H1 (cell line): ENCODE measurements around the gene SEC23IP. TPM values are rescaled to one million over a fixed set of nuclear protein-coding genes. Genes with fewer than 3 reads are reported as not detected.

Experiments
- CTCF ChIA-PET: fragments of 300-600 bp; sonication (Branson Sonifier 250); formaldehyde crosslinking; loops from one replicate; lab custom pipeline; 2021; ENCODE audit not compliant: partially characterized antibody; lab: Charles Lee
- POLR2A ChIA-PET: fragments of 300-600 bp; sonication (Branson Sonifier 250); formaldehyde crosslinking; loops from one replicate; lab custom pipeline; 2021; ENCODE audit warnings: inconsistent platforms; ENCODE audit not compliant: partially characterized antibody; lab: Charles Lee
- DNase-seq, 2 experiments: peaks; one replicate each; pipeline versions ENCODE4 v3.0.0 to v3.0.0-alpha.2; 2010 to 2022; ENCODE audit warnings: low spot score in 2 of 2, low read depth in 1 of 2, mixed read lengths in 1 of 2
- FAIRE-seq: peaks from 2 replicates; lab custom pipeline; 2011; peaks lifted over from hg19 to GRCh38; lab: Jason Lieb, UNC
- H2AFZ ChIP-seq: 2 replicates; pipeline ENCODE4 v1.8.1; 2012; ENCODE audit warnings: low read length, inconsistent platforms
- H2AK5ac ChIP-seq: 2 replicates; pipeline ENCODE4 v1.6.1; 2013; ENCODE audit warnings: low read depth, low read length
- H2BK120ac ChIP-seq: replicated peaks from 2 replicates; pipeline ENCODE3; 2013; ENCODE audit warnings: low read depth, low read length, inconsistent platforms
- H2BK12ac ChIP-seq: 2 replicates; pipeline ENCODE4 v1.6.1; 2013; ENCODE audit warnings: low read depth, low read length
- H2BK15ac ChIP-seq: 2 replicates; pipeline ENCODE4 v1.6.1; 2013; ENCODE audit warnings: low read length
- H2BK20ac ChIP-seq: 2 replicates; pipeline ENCODE4 v1.6.1; 2013; ENCODE audit warnings: low read length
- H2BK5ac ChIP-seq: 2 replicates; pipeline ENCODE4 v1.6.1; 2013; ENCODE audit warnings: low read depth, low read length
- H3K14ac ChIP-seq: 2 replicates; pipeline ENCODE4 v1.6.1; 2013; ENCODE audit warnings: inconsistent platforms; ENCODE audit not compliant: insufficient read length
- H3K18ac ChIP-seq: 2 replicates; pipeline ENCODE4 v1.6.1; 2013; ENCODE audit warnings: low read length; ENCODE audit errors: extremely low read depth
- H3K23ac ChIP-seq: 2 replicates; pipeline ENCODE4 v1.6.1; 2013; ENCODE audit warnings: inconsistent platforms; ENCODE audit not compliant: insufficient read length
- H3K23me2 ChIP-seq: 2 replicates; pipeline ENCODE4 v1.6.1; 2013; ENCODE audit warnings: low read depth, low read length
- H3K27ac ChIP-seq: 2 replicates; pipeline ENCODE4 v1.6.1; 2011; ENCODE audit warnings: low read depth, low read length, inconsistent platforms
- H3K27me3 ChIP-seq, 4 experiments: replicated peaks in 1 of 4; 1 replicate in 1 of 4; 2 replicates in 3 of 4; pipeline versions ENCODE4 v1.6.1 to v1.8.1; 2011 to 2013; ENCODE audit warnings: low read length in 3 of 4, mild to moderate bottlenecking in 3 of 4, inconsistent platforms in 2 of 4, mixed read lengths in 2 of 4, moderate library complexity in 1 of 4; ENCODE audit not compliant: control insufficient read depth in 3 of 4, insufficient read depth in 3 of 4; ENCODE audit errors: extremely low read depth in 1 of 4
- H3K36me3 ChIP-seq, 4 experiments: 2 replicates each; pipeline versions ENCODE4 v1.6.1 to v1.8.1; 2011 to 2013; ENCODE audit warnings: mild to moderate bottlenecking in 4 of 4, low read length in 3 of 4, moderate library complexity in 2 of 4, control low read depth in 1 of 4, inconsistent platforms in 1 of 4; ENCODE audit not compliant: insufficient read depth in 4 of 4, control insufficient read depth in 2 of 4
- H3K4ac ChIP-seq: replicated peaks from 2 replicates; pipeline ENCODE3; 2013; ENCODE audit warnings: low read length, low read depth, mixed read lengths, inconsistent platforms; ENCODE audit not compliant: insufficient read length
- H3K4me1 ChIP-seq, 4 experiments: replicated peaks in 1 of 4; 1 replicate in 1 of 4; 2 replicates in 3 of 4; pipeline versions ENCODE4 v1.6.1 to v1.8.1; 2011 to 2013; ENCODE audit warnings: low read length in 3 of 4, inconsistent platforms in 2 of 4, mixed read lengths in 1 of 4; ENCODE audit not compliant: insufficient read depth in 4 of 4, control insufficient read depth in 3 of 4
- H3K4me2 ChIP-seq, 2 experiments: 2 replicates each; pipeline versions ENCODE4 v1.6.1 to v1.8.1; 2011 to 2013; ENCODE audit warnings: low read depth in 2 of 2, low read length in 2 of 2, control low read depth in 1 of 2, inconsistent platforms in 1 of 2, mild to moderate bottlenecking in 1 of 2; ENCODE audit not compliant: insufficient read depth in 1 of 2
- H3K4me3 ChIP-seq, 4 experiments: fragments of 200-600, 300-600 bp in 1 of 4; sonication (generic), shearing (Covaris generic), sonication (Bioruptor Twin) in 1 of 4; 2 replicates each; pipeline versions ENCODE4 v1.5.1 to v1.8.1; 2011 to 2016; ENCODE audit warnings: low read length in 4 of 4, low read depth in 3 of 4, control low read depth in 2 of 4, inconsistent platforms in 2 of 4, mild to moderate bottlenecking in 2 of 4, mixed read lengths in 1 of 4, moderate library complexity in 1 of 4; ENCODE audit not compliant: insufficient read depth in 2 of 4; ENCODE audit errors: extremely low read depth in 1 of 4
- H3K56ac ChIP-seq: replicated peaks from 2 replicates; pipeline ENCODE3; 2013; ENCODE audit warnings: low read depth, mild to moderate bottlenecking, mixed read lengths, low read length, inconsistent platforms; ENCODE audit not compliant: insufficient read length
- H3K79me1 ChIP-seq: 2 replicates; pipeline ENCODE4 v1.6.1; 2013; ENCODE audit warnings: low read depth, low read length, control low read depth
- H3K79me2 ChIP-seq, 2 experiments: 2 replicates each; pipeline versions ENCODE4 v1.6.1 to v1.8.1; 2012 to 2013; ENCODE audit warnings: low read length in 2 of 2, mild to moderate bottlenecking in 2 of 2, inconsistent platforms in 1 of 2; ENCODE audit not compliant: insufficient read depth in 2 of 2, control insufficient read depth in 1 of 2
- H3K9ac ChIP-seq, 4 experiments: replicated peaks in 1 of 4; 1 replicate in 1 of 4; 2 replicates in 3 of 4; pipeline versions ENCODE4 v1.6.1 to v1.8.1; 2011 to 2013; ENCODE audit warnings: low read depth in 3 of 4, low read length in 3 of 4, control low read depth in 2 of 4, mild to moderate bottlenecking in 2 of 4, moderate library complexity in 2 of 4, inconsistent platforms in 1 of 4; ENCODE audit errors: extremely low read depth in 1 of 4
- H3K9me3 ChIP-seq, 2 experiments: 2 replicates each; pipeline versions ENCODE4 v1.6.1 to v1.8.1; 2012 to 2013; ENCODE audit warnings: mild to moderate bottlenecking in 2 of 2, moderate library complexity in 2 of 2, control low read depth in 1 of 2, inconsistent platforms in 1 of 2, low read depth in 1 of 2, low read length in 1 of 2, mixed read lengths in 1 of 2; ENCODE audit not compliant: insufficient read depth in 2 of 2
- H4K20me1 ChIP-seq, 2 experiments: replicated peaks in 1 of 2; 2 replicates each; pipeline versions ENCODE3 to v1.8.1; 2011 to 2013; ENCODE audit warnings: inconsistent platforms in 2 of 2, low read length in 2 of 2, mild to moderate bottlenecking in 1 of 2; ENCODE audit not compliant: insufficient read depth in 2 of 2, control insufficient read depth in 1 of 2
- H4K5ac ChIP-seq: 2 replicates; pipeline ENCODE4 v1.6.1; 2013; ENCODE audit warnings: low read length, low read depth, mixed read lengths, inconsistent platforms; ENCODE audit not compliant: insufficient read length
- H4K8ac ChIP-seq: 2 replicates; pipeline ENCODE4 v1.8.0; 2013; ENCODE audit warnings: mild to moderate bottlenecking, moderate library complexity, low read length, inconsistent platforms; ENCODE audit not compliant: insufficient read depth; ENCODE audit errors: extremely low read depth
- H4K91ac ChIP-seq: replicated peaks from 2 replicates; pipeline ENCODE3; 2013; ENCODE audit warnings: low read length, mixed read lengths, inconsistent platforms; ENCODE audit not compliant: insufficient read length
- CTCF ChIP-seq, 3 experiments: IDR thresholded peaks; 1 replicate in 2 of 3; 2 replicates in 1 of 3; pipeline versions ENCODE4 v1.5.1 to v1.6.1; 2011; ENCODE audit warnings: low read length in 3 of 3, mild to moderate bottlenecking in 3 of 3, inconsistent platforms in 2 of 3, low read depth in 1 of 3, moderate library complexity in 1 of 3; ENCODE audit not compliant: insufficient read depth in 1 of 3; ENCODE audit errors: control extremely low read depth in 1 of 3
- RAD21 ChIP-seq, 2 experiments: IDR thresholded peaks in 1 of 2; conservative IDR thresholded peaks in 1 of 2; 2 replicates each; pipeline ENCODE4 v1.6.1; 2011; ENCODE audit warnings: low read depth in 2 of 2, low read length in 2 of 2, improper control_type of control experiment in 1 of 2, inconsistent platforms in 1 of 2, mild to moderate bottlenecking in 1 of 2, moderate library complexity in 1 of 2
- SRF ChIP-seq: IDR thresholded peaks from 2 replicates; pipeline ENCODE4 v1.6.1; 2011; ENCODE audit warnings: mild to moderate bottlenecking, low read depth, low read length, moderate library complexity
- WGBS, 2 experiments: shearing (Covaris generic) in 1 of 2; methylation state at CpG; one replicate each; pipeline versions ENCODE4 v1.1.6 to v1.1.7; 2013 to 2015; ENCODE audit warnings: low lambda C conversion rate in 2 of 2, mixed read lengths in 2 of 2, inconsistent platforms in 1 of 2, low coverage in 1 of 2, missing lambda C conversion rate in 1 of 2; ENCODE audit not compliant: insufficient replicate concordance in 2 of 2, insufficient coverage in 1 of 2, insufficient read length in 1 of 2; ENCODE audit errors: extremely low coverage in 1 of 2, missing lambda C conversion rate in 1 of 2; 5-methylcytosine and 5-hydroxymethylcytosine counted together
- polyA plus RNA-seq, 7 experiments: library from polyadenylated mRNA; depleted of rRNA in 3 of 7; stranded (reverse) in 5 of 7; unstranded in 2 of 7; fragments of >200 nt in 5 of 7; fragments of 200-250 nt in 2 of 7; gene quantifications; 1 replicate in 5 of 7; 2 replicates in 1 of 7; 4 replicates in 1 of 7; pipeline versions ENCODE4 v1.2.1 to v1.2.3, GENCODE V29; 2011 to 2013; ENCODE audit warnings: missing spikeins in 2 of 7, mixed read lengths in 2 of 7
- total RNA-seq: library from RNA; stranded (reverse); fragmentation: NEBNext Ultra II Directional; extraction: Animal tissue kit (Norgen Biotek cat#: 25700); gene quantifications from 2 replicates; pipeline ENCODE4 v1.2.1, GENCODE V29; 2021

Gene SEC23IP
- total and polyA plus RNA-seq, 2 of the 8 experiments (the other 6 are each of a cell fraction or from before 2014, with no cell fraction given) = 29.0 to 105 TPM

GRCh38 chr10:119859420-119860258 is 32.9 kb upstream of the SEC23IP start:
- H3K23ac ChIP-seq = no peak overlapping the region
- H3K9ac ChIP-seq = no peak overlapping the region
- no peak overlapping the region for H4K91ac ChIP-seq
- peaks cover 0 to 6% (median 3%) of the 10 kb centered on the region in 4 experiments; a peak in 4 of 7 replicates for H3K4me1 ChIP-seq
- no peak overlapping the region for H4K5ac ChIP-seq
- no peak for DNase-seq
- H2AFZ ChIP-seq = no peak overlapping the region
- 0 out of 2 replicates have a peak, but pooled peaks cover 3% of the 10 kb centered on the region for H3K79me1 ChIP-seq
- no peak overlapping the region for H2BK120ac ChIP-seq
- peak in 2 of 3 experiments; percentile 18 to 43; a peak in 2 of 4 replicates for TF ChIP-seq CTCF (IDR thresholded peaks at IDR 0.05; ENCODE audit: control extremely low read depth in 1 of 3, insufficient read depth in 1 of 3, low read depth in 1 of 3, low read length in 3 of 3)
- no peak for TF ChIP-seq SRF
- TF ChIP-seq RAD21 (IDR thresholded peaks at IDR 0.05 in 1 of 2, conservative IDR thresholded peaks at IDR 0.05 in 1 of 2; ENCODE audit: low read depth in 2 of 2, low read length in 2 of 2) = peak in 1 of 2 experiments; percentile 55; a peak in 3 of 4 replicates
- ChIA-PET CTCF (interaction anchor here (0.6 to 5.3 kb wide), 36 partner anchors 8 to 1315 kb away, joined by 3 to 59 read pairs (median 4); partner anchors contain the start of gene MCMBP), POLR2A (interaction anchor here (0.5 to 1.4 kb wide), 7 partner anchors 12 to 262 kb away, joined by 3 to 9 read pairs (median 3); partner anchors contain the start of genes MCMBP, SEC23IP and TIAL1)
- no peak overlapping the region for H3K4ac ChIP-seq
- peaks cover 6% of the 10 kb centered on the region in 2 experiments for H4K20me1 ChIP-seq
- no peak overlapping the region for H3K18ac ChIP-seq
- H2BK15ac ChIP-seq = no peak overlapping the region
- no peak for FAIRE-seq
- no peak overlapping the region for H3K4me2 ChIP-seq
- H2BK12ac ChIP-seq = no peak overlapping the region
- 53% methylated on average over 1 of the region's 1 CpG; no CpG with 5 or more reads in 1 of the 2 experiments for WGBS, 2 experiments
- H3K4me3 ChIP-seq = no peak overlapping the region
- peaks cover 6 to 27% (median 11%) of the 10 kb centered on the region in 4 experiments for H3K36me3 ChIP-seq
- no peaks in the 10 kb centered on the region for H3K9me3 ChIP-seq
- H2BK5ac ChIP-seq = no peak overlapping the region
- H3K27ac ChIP-seq = no peak overlapping the region
- H3K23me2 ChIP-seq = no peaks in the 10 kb centered on the region
- peaks cover 4 to 71% of the 10 kb centered on the region in 2 experiments for H3K79me2 ChIP-seq
- H3K56ac ChIP-seq = no peak overlapping the region
- no peaks in the 10 kb centered on the region for H3K27me3 ChIP-seq
- H4K8ac ChIP-seq = no peak overlapping the region
- no peak overlapping the region for H2BK20ac ChIP-seq
- H2AK5ac ChIP-seq = no peak overlapping the region
- H3K14ac ChIP-seq = no peak overlapping the region
